Coronary artery (tissue), 2 donors: ENCODE results near the gene GPR39.

ENCODE experiments used
- DNase-seq: peaks from one replicate; pipeline ENCODE4 v3.0.0-alpha.2; 2017; ENCODE audit warnings: low spot score
- H3K27ac ChIP-seq, 2 donors: fragments of 200-600 bp; sonication (generic); one replicate each; pipeline ENCODE4 v1.5.1; 2016 to 2019
- H3K4me3 ChIP-seq: fragments of 200-600 bp; sonication (generic); 2 replicates; pipeline ENCODE4 v1.5.1; 2016; ENCODE audit warnings: mild to moderate bottlenecking, moderate library complexity
- CTCF ChIP-seq: fragments of 200-600 bp; sonication (generic); IDR thresholded peaks from one replicate; pipeline ENCODE4 v1.5.1; 2019; ENCODE audit warnings: antibody characterized with exemption

Gene GPR39

GRCh38 chr2:132482821-132483220 lies 66.2 kb downstream of the GPR39 start:
- TF ChIP-seq CTCF, result no peak
- Histone ChIP-seq H3K4me3 (no peak overlapping the region), H3K27ac (no peak overlapping the region)
- no peak for DNase-seq

- TF ChIP-seq CTCF, result no peak
- no peak for DNase-seq
Observed at GRCh38 chr2:132484144-132484543, 67.5 kb downstream of the GPR39 start.

GRCh38 chr2:132488491-132488890 lies 71.9 kb downstream of the GPR39 start:
- TF ChIP-seq CTCF, result no peak
- Histone ChIP-seq H3K4me3 (no peak overlapping the region), H3K27ac (no peak overlapping the region)
- no peak for DNase-seq

More at GRCh38 chr2:132484144-132484543, 67.5 kb downstream of the GPR39 start:
- Histone ChIP-seq H3K27ac (no peak overlapping the region), H3K4me3 (no peak overlapping the region)

- no peak overlapping the region for H3K27ac ChIP-seq
- no peak for TF ChIP-seq CTCF
- DNase-seq, result no peak
- H3K4me3 ChIP-seq, result no peak overlapping the region
Observed at GRCh38 chr2:132489150-132489549, 72.5 kb downstream of the GPR39 start.

GRCh38 chr2:132495881-132496280 lies 79.3 kb downstream of the GPR39 start:
- H3K27ac ChIP-seq, result no peak overlapping the region
- no peak for TF ChIP-seq CTCF
- no peak for DNase-seq
- no peak overlapping the region for H3K4me3 ChIP-seq

- no peak for TF ChIP-seq CTCF
- no peak overlapping the region for H3K27ac ChIP-seq
- no peak overlapping the region for H3K4me3 ChIP-seq
- DNase-seq, result no peak
Observed at GRCh38 chr2:132496555-132496954, 80.0 kb downstream of the GPR39 start.

- TF ChIP-seq CTCF, result no peak
- no peak overlapping the region for H3K27ac ChIP-seq
- H3K4me3 ChIP-seq, result no peak overlapping the region
- DNase-seq, result no peak
Observed at GRCh38 chr2:132497591-132497990, 81.0 kb downstream of the GPR39 start.
